ENCODE data around the gene NLRP5.
"Not testable (repeated sequence)": the region's sequence is repeated elsewhere in the genome, so short reads cannot be mapped to it uniquely, and the experiment has no call there.

Gene NLRP5

GRCh38 chr19:56079609-56080008, 93.0 kb downstream of the NLRP5 start:
- no peak for DNase-seq

- DNase-seq = peak; percentile 84
These were observed 94.3 kb downstream of the NLRP5 start for GRCh38 chr19:56080669-56081401.

- DNase-seq = no peak
These were observed 97.1 kb downstream of the NLRP5 start for GRCh38 chr19:56083668-56084067.

- no peak for DNase-seq
These were observed 98.4 kb downstream of the NLRP5 start for GRCh38 chr19:56084835-56085536.

- no peak for DNase-seq
These were observed 99.1 kb downstream of the NLRP5 start for GRCh38 chr19:56085571-56086275.

- DNase-seq = no peak
These were observed 100.3 kb downstream of the NLRP5 start for GRCh38 chr19:56086671-56087430.

- no peak for DNase-seq
These were observed 101.3 kb downstream of the NLRP5 start for GRCh38 chr19:56087647-56088496.

- DNase-seq = no peak
These were observed 102.1 kb downstream of the NLRP5 start for GRCh38 chr19:56088497-56089215.

GRCh38 chr19:56089344-56089743, 102.8 kb downstream of the NLRP5 start:
- DNase-seq = no peak

GRCh38 chr19:56091066-56091490, 104.5 kb downstream of the NLRP5 start:
- no peak for DNase-seq

GRCh38 chr19:56091751-56092546, 105.4 kb downstream of the NLRP5 start:
- DNase-seq = no peak

GRCh38 chr19:56092685-56093631, 106.4 kb downstream of the NLRP5 start:
- DNase-seq = no peak

GRCh38 chr19:56094449-56094848, 107.9 kb downstream of the NLRP5 start:
- DNase-seq = no peak

GRCh38 chr19:56096665-56097064, 110.1 kb downstream of the NLRP5 start:
- no peak for DNase-seq

- DNase-seq = no peak
These were observed 110.7 kb downstream of the NLRP5 start for GRCh38 chr19:56097306-56097705.

GRCh38 chr19:56097776-56098175, 111.2 kb downstream of the NLRP5 start:
- DNase-seq = no peak

GRCh38 chr19:56098237-56098636, 111.7 kb downstream of the NLRP5 start:
- not testable (repeated sequence) for DNase-seq

GRCh38 chr19:56098731-56099568, 112.4 kb downstream of the NLRP5 start:
- no peak for DNase-seq
